COLO668 (cell line): ENCODE measurements around the gene PRPSAP1.
"Not testable (repeated sequence)": the region's sequence is repeated elsewhere in the genome, so short reads cannot be mapped to it uniquely, and the experiment has no call there.

Source experiments
- DNase-seq: peaks from one replicate; lab custom pipeline; 2025; ENCODE audit not compliant: unreplicated experiment; lab: John Stamatoyannopoulos, UW

The PRPSAP1 gene

DNA sequence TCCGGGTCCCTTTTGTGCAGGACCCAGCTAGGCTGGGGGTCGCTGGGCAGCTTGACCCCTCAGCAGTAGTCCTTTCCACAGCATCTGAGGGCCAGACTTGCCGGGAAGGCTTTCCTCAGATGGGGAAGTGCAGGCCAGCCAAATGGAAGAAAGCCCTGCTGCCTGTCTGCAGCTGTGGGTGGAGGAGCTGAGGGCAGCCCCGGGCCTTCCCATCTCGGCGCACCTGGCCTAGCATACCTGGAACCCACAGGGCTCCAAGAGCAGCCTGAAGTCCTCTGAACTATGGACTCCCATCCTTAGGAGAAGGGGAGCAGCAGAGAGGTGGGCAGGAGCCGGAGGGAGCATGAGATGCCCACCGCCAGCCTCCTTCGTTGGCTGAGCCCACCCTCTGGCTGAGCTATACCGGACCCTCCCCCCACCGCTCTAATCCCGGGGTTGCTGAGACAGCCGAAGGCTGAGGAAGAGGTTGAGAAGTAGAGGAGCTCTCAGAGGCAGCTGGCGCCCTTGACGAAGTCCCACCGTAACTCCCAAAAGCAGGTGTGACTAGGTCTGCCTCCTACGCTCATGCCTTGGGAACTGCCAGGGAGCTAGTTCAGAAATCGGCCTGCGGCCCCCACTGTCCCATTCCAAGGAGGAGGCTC, 75.3 kb downstream of the PRPSAP1 start:
- no peak for DNase-seq

- no peak for DNase-seq
Observed at GRCh38 chr17:76277300-76278267, 76.1 kb downstream of the PRPSAP1 start.

DNA sequence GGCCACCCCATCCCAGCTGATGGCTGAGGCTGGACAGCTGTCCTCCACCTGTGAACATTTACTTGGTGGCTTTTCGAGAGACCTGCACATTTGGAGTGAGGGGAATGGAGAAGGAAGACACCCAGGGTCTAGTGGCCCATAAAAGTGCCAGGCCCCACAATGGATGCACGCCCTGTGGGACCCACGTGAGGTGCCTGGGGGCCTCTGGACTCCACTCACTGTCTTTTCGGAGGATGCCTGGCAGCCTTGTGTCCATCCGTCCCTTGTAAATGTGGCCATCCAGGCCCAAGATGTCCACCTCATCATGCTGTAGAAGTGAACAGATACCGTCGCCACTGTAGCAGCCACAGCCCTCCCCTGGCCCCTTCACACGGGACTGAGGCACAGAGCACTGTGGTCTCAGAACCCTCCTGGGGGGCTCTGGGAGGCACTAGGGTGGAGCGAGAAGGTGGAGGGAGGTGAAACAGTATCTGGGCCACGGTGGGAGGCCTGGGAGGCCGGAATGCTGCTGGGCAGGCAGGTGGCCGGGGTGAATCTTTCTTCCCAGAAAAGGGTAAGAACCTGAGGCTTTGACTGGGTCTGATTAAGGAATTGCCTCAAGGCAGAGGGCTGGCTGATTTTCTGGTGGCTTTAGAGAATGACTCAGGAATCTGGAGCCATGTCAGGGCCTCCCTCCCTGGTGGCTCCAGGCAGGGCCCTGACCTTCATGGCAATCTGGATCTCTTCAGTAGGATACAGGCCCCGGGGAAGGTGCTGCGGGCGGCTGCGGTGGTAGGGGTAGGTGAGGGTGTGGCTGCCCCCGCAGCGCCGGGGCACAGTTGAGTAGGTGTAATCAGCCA, 77.0 kb downstream of the PRPSAP1 start:
- DNase-seq: no peak

GRCh38 chr17:76276069-76276431, 77.7 kb downstream of the PRPSAP1 start:
- DNase-seq: no peak

- DNase-seq: no peak
Observed at GRCh38 chr17:76275382-76276068, 78.2 kb downstream of the PRPSAP1 start.

DNA sequence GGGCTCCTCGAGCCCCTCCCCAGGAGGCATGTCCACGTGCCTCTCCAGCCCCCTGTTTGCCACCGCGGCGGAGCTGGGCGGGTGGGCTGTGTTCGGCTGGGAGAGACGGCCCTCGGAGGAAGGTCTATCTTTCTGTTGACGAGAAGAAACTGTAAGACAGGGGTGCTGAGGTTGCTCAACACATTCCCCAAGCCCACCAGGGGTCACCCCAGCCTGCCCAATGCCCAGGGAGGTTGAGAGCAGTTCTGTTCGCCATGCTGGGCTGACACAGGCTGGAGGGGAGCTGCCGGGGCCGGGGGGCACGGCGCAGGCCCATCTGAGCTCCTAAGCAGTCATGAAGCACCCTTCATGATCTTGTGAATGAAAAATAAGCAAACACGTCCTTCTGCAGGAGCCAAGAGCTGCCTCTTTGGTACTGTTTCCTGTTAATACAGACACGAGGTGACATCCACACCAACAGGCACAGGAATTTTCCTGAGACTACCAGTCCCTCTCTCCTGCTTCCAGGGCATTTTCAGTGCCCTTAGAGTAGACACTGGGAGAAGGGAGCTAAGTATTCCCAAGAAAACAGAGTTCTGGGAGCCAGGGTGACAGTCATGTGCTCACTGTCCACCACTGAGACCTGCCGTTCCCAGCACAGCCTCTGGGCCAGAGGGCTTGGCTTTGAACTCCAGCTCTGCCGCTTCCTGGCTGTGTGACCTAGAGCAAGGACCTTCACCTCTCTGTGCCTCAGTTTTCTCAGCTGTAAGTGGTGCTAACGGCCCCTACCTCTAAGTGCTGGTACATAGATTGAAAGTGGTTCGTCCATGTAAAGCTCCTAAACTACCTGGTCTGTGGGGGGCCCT, 79.4 kb downstream of the PRPSAP1 start:
- DNase-seq: no peak

DNA sequence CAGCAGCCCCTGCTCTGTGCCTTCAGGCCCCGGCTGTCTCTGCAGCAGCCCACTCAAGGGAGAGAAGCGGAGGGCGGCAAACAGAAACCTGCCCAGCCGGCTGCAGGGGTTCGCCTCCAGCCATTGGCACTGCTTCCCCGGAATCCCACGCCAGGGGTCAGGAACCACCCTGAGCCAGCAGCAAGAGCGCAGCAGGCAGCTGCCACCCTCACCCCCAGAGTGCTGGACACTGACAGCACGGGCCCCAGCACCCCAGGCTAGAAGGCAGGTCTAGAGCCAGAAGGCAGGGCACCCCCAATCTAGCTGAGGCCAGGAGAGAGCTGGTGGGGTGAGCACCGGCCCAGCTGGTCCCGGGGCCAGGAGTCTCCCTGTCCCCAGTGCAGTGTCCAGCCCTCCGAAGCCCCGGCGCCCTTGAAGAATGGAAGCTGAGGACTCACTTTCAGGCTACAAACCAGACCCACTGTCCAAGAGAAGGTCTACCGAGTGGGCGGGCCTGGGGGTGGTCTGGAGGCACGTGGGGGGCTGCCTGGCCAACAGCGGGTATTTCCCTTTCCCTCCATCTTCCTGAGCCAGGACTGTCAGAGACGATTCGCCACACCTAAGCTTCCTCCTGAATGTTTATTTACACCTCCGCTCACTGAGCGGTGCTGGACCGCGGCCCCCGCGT, 80.1 kb downstream of the PRPSAP1 start:
- no peak for DNase-seq

DNA sequence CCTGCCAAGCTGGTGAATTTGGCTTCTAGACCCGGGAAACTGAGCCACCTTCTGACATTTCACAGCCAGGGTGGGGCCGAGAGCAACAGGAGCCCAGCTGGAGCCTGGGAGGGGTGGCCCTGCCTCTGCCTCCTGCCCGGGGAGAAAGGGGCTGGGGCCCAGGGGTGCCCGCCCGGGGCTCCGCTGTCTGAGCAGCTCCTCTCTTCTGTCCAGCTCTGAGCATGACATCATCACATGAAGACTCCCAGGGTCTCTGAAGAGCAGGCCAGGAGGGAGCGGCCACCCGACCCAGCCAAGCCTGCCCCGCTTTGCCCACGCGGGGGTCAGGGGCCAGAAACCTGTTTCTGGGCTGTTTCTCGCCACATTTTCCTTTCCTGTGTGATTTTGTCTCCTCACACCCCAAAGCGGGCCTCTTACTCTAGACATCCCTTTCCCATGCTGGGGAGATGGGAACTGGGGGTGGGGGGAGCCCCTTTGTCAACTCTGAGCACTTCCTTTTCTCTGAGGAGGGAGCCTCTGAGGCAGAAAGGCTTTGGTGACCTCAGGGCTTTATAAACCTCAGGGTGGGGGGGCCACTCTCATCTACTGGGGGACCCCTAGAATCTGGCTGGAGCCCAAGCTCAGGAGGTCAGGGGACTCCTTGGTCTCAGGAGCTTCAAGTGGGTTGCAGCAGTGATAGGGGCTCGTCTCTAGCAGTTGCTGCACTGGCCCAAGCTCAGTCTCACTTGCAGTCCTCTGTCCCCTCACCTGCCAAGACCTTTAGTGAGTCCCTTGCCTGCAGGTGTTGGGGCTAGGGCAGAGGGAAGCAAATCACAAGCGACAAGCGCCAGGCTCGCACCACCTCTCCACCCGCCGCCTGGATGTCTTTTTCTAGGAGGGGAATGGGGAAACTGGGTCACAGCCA, 80.9 kb downstream of the PRPSAP1 start:
- no peak for DNase-seq

GRCh38 chr17:76271669-76272540, 81.8 kb downstream of the PRPSAP1 start:
- no peak for DNase-seq

- DNase-seq: no peak
Observed at GRCh38 chr17:76270770-76271668, 82.7 kb downstream of the PRPSAP1 start.

DNA sequence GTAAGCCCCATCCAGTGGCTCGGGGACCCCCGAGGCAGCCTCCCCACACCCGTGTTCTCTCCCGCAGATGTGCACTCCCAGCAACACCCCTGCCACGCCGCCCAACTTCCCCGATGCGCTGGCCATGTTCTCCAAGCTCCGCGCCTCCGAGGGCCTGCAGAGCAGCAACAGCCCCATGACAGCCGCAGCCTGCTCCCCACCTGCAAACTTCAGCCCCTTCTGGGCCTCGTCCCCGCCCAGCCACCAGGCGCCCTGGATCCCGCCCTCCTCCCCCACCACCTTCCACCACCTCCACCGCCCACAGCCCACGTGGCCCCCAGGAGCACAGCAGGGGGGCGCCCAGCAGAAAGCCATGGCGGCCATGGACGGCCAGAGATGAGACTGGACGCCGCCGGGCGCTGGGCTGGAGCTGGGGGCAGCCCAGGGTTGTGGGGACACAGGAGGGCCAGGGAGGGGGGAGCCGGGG, 83.6 kb downstream of the PRPSAP1 start:
- DNase-seq: no peak

GRCh38 chr17:76268991-76269981, 84.4 kb downstream of the PRPSAP1 start:
- no peak for DNase-seq

- peak; percentile 6 for DNase-seq
Observed at GRCh38 chr17:76268015-76268749, 85.5 kb downstream of the PRPSAP1 start.

DNA sequence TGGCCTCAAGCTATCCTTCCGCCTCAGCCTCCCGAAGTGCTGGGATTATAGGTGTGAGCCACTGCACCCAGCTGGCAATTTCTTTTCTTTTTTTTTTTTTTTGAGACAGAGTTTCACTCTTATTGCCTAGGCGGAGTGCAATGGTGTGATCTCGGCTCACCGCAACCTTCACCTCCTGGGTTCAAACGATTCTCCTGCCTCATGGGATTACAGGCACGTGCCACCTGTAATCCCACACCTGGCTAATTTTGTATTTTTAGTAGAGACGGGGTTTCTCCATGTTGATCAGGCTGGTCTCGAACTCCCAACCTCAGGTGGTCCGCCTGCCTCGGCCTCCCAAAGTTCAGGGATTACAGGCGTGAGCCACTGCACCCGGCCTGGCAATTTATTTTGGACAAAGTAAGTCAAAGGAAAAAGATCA, 86.1 kb downstream of the PRPSAP1 start:
- not testable (repeated sequence) for DNase-seq
